HAP-1 (cell line): ENCODE measurements around the gene VCAN.

Experiments
- DNase-seq, 2 experiments: peaks; one replicate each; pipeline ENCODE4 v3.0.0-alpha.2; 2016 to 2020; ENCODE audit warnings: low spot score in 2 of 2
- H3K27me3 ChIP-seq: fragments of 250-450 bp; sonication (Bioruptor Pico); 2 replicates; pipeline ENCODE4 v1.5.1; 2020; ENCODE audit warnings: low read depth, mild to moderate bottlenecking, moderate library complexity
- H3K36me3 ChIP-seq: fragments of 250-450 bp; sonication (Bioruptor Pico); replicated peaks from 2 replicates; pipeline ENCODE4 v1.5.1; 2020; ENCODE audit warnings: mild to moderate bottlenecking
- H3K4me1 ChIP-seq: fragments of 250-450 bp; sonication (Bioruptor Pico); 2 replicates; pipeline ENCODE4 v1.5.1; 2020; ENCODE audit warnings: mild to moderate bottlenecking
- H3K4me3 ChIP-seq: fragments of 250-450 bp; sonication (Bioruptor Pico); 2 replicates; pipeline ENCODE4 v1.5.1; 2020; ENCODE audit warnings: mild to moderate bottlenecking, moderate library complexity
- H3K9me3 ChIP-seq: fragments of 250-450 bp; sonication (Bioruptor Pico); 2 replicates; pipeline ENCODE4 v1.5.1; 2020; ENCODE audit warnings: mild to moderate bottlenecking, moderate library complexity
- in situ Hi-C: fragments of 300-500 bp; cut with MboI; formaldehyde crosslinking; loops from 3 replicates; pipeline ENCODE4 v1.14.3; 2020; ENCODE audit warnings: low sequenced_read_pairs, inconsistent platforms, mixed read lengths

The VCAN gene

DNA sequence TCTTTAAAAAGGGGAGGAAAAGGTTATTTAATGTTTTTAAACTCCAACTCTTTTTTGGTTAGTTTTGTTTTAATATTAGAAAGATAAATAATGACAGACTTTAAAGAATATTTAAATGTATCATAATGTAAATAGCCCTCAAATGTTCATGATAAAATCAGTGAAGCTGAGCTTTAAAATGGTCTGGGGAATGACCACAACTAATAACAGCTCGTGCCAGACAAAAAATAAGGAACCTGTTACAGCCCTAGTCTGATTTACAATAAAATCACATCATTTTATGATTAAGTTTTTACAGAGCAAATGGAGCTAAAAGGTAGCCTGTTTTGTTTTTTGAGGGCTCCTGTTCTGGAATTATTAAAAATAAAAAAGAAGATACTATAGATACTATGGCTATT is 46.1 kb downstream of the VCAN start:
- Histone ChIP-seq H3K9me3 (no peaks in the 10 kb centered on the region), H3K27me3 (no peaks in the 10 kb centered on the region), H3K4me1 (no peaks in the 10 kb centered on the region), H3K4me3 (no peak overlapping the region), H3K36me3 (no peaks in the 10 kb centered on the region)
- DNase-seq = no peak
- in situ Hi-C loops = no loop called here

DNA sequence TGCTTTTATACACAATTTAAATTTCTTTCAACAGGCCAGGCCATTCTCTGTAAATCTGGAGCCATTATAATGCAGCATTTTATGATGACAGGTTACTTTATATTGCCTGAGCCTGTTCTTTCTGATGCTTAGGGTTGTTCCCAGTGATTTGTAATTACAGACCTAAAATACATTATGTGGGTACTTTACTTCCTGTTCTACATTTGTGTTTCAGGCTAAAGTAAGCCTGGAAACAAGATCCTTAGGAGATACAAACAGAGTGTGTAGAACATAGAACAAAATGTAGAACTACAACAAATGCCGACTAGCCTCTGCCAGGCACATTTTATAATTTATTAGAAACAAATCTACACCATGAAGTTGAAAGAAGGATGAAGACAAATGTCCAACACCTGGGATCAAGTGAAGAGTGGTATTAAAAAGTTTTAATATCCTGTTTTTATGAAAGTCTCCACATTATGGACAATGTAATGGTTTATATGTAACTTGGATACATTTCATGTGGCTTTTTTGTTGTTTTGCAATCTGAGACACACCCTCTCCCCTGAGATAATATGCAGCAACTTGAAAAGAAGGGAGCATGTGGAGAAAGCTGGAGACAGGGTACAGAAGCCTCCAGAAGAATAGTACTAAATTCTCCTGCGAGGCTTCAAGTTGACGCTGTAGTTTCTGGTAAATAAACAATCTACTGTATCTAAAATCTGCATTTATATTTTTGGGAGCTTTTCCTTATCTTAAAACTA is 46.9 kb downstream of the VCAN start:
- DNase-seq = no peak
- no peak overlapping the region for H3K4me3 ChIP-seq
- H3K9me3 ChIP-seq = no peaks in the 10 kb centered on the region
- H3K27me3 ChIP-seq = no peaks in the 10 kb centered on the region
- H3K36me3 ChIP-seq = no peaks in the 10 kb centered on the region
- in situ Hi-C loops = no loop called here
- H3K4me1 ChIP-seq = no peaks in the 10 kb centered on the region

DNA sequence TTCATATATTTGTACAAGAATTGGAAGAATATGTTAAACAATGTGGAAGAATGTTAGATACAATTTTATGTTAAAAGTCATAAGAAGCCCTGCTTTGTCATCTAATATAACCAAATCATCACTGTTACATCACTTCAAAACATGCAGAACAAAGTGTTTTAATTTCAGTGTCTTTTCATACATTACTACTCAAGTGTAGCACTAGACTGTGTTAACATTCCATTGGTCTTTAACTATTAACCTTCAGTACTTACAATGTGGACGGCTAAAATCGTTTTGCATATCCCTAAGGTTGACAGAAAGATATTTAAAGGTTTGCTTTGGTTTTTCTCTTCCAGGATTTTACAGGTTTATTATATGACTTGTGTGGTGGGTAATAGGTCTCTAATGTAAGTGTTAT is 50.9 kb downstream of the VCAN start:
- Histone ChIP-seq H3K4me1 (no peaks in the 10 kb centered on the region), H3K36me3 (no peaks in the 10 kb centered on the region), H3K27me3 (no peaks in the 10 kb centered on the region), H3K9me3 (no peaks in the 10 kb centered on the region), H3K4me3 (no peak overlapping the region)
- in situ Hi-C loops = no loop called here
- no peak for DNase-seq

DNA sequence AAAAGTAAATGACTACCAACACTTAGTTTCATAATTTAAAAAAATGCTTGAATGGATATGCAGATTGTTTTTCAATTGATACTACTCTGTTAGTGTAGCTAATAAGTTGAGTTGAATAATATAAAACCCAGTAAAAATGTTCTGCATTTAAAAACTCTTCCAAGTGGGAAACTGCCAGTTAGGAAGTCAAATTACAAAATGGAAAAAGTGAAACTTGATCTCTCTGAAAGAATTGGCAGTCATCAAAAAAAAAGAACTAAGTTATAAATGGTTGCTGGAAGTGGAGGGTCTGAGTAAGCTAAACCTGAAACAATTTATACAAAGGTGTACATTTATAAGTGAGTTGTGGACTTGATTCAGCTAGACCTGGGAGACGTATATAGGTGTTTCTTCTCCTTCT is 52.4 kb downstream of the VCAN start:
- Histone ChIP-seq H3K9me3 (no peaks in the 10 kb centered on the region), H3K27me3 (no peaks in the 10 kb centered on the region), H3K4me1 (no peaks in the 10 kb centered on the region), H3K36me3 (no peaks in the 10 kb centered on the region), H3K4me3 (no peak overlapping the region)
- in situ Hi-C loops = no loop called here
- DNase-seq = no peak

DNA sequence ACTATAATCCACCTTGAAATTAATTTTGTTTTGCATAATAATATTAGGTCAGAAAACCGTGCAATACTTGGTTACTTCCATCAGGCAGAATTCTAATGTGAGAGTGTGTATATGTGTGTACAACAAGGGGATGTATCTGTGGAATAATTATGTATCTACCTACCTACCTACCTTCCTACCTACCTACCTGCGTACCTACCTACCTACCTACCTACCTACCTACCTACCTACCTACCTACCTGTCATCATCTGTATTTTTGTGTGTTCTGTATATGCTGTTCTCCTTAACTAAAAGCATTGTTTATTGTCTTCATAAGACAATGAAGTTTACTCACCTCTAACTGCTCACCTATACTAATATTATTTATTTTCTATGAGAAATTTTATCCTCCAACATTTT is 52.8 kb downstream of the VCAN start:
- no peaks in the 10 kb centered on the region for H3K36me3 ChIP-seq
- no peak overlapping the region for H3K4me3 ChIP-seq
- no peaks in the 10 kb centered on the region for H3K27me3 ChIP-seq
- no peaks in the 10 kb centered on the region for H3K9me3 ChIP-seq
- no peaks in the 10 kb centered on the region for H3K4me1 ChIP-seq
- no peak for DNase-seq
- in situ Hi-C loops = no loop called here

DNA sequence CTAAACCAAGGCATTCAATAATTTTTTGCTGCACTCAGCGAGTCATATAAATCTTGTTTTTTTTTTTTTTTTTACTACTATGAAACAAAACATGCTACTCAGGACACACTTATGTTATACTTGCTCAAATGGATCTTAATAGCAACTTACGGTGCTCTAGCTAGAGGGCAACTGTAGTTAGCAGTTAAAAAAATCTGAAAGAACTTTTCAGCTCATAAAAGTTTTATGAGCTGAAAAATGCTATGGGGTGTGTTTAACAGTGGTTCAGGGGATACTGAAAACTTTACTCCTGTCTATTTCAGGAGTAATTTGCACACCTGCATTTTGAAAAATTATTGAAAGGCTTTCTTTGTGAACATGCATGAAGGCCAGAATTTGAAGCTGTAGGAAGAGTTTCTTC is 53.4 kb downstream of the VCAN start:
- no peak for DNase-seq
- Histone ChIP-seq H3K36me3 (no peaks in the 10 kb centered on the region), H3K9me3 (no peaks in the 10 kb centered on the region), H3K27me3 (no peaks in the 10 kb centered on the region), H3K4me3 (no peak overlapping the region), H3K4me1 (no peaks in the 10 kb centered on the region)
- in situ Hi-C loops = no loop called here

DNA sequence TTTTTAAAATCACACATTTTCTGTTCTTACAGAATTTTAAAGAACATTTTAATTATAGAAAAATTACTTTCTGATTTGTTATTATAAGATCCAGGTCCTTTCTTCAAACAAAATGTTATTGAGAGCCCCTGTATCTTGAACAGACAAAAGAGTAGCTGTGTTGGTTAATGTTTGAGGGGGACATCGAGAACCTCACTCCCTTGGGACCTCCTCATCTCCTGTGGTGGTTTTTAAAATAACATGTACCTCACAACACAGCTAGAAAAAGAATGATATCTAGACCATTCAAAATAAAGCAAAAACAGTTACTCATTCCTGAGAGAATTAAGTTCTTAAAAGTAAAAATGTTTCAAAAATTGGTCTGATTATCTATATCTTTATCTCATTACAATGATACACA is 54.7 kb downstream of the VCAN start:
- in situ Hi-C loops = no loop called here
- no peaks in the 10 kb centered on the region for H3K36me3 ChIP-seq
- H3K9me3 ChIP-seq = no peaks in the 10 kb centered on the region
- DNase-seq = no peak
- no peaks in the 10 kb centered on the region for H3K27me3 ChIP-seq
- peaks cover 3% of the 10 kb centered on the region; the same call in 1 of the 2 replicates for H3K4me1 ChIP-seq
- no peak overlapping the region for H3K4me3 ChIP-seq

DNA sequence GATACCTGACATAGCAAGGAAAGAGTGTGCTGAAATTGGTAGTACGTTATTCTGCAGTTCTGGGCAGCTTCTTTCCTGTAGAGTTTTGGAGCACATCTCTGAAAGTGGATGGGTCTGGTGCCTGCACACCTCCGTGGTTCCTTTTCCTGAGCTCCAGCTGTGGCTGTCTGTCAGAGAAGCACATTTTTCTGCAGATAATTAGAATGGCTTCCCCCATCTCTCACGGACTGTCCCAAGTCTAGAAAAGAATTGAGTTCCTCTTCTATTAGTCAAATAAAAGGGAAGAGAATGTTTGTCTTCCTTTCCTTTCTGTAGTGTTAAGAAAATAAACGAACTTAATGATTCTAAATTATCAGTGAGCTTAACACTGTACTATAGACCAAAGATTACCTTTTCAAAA is 55.7 kb downstream of the VCAN start:
- Histone ChIP-seq H3K36me3 (no peaks in the 10 kb centered on the region), H3K27me3 (no peaks in the 10 kb centered on the region), H3K4me1 (peaks cover 6% of the 10 kb centered on the region; the same call in 1 of the 2 replicates), H3K4me3 (no peak overlapping the region), H3K9me3 (no peaks in the 10 kb centered on the region)
- in situ Hi-C loops = no loop called here
- DNase-seq = no peak

DNA sequence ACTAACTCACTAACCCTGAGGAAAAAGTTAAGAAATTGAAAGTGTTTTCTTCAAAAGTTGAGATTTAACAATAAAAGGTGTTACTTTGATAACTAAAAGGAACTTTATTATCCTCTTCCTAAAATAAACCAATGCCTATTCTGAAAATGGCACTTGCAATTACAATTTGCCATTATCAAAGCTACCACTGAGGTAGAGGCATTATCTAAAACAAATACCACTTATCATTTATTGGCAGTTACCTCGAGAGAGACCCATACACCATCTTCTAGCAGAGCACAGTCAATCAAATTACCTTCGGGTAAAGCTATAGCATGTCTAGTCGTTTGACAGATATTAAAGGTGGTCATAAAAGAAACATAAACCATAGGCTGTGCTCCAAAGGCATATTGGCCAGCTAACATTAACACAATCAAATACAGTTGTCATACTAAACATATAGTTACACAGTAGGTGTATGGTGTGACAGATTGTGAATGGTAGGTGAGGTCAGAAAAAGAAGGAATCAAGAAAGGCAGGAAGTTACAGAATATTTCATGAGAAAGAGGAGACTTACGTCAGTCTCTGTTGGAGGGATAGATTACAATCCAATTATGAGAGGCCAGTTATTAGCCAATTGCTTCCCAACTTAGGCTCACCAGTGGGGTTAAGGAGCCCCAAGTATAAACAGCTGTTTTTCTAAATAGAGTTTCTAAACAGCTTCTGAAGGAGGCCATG is 56.3 kb downstream of the VCAN start:
- Histone ChIP-seq H3K4me1 (peaks cover 6% of the 10 kb centered on the region; the same call in 1 of the 2 replicates), H3K9me3 (no peaks in the 10 kb centered on the region), H3K4me3 (no peak overlapping the region), H3K36me3 (no peaks in the 10 kb centered on the region), H3K27me3 (no peaks in the 10 kb centered on the region)
- in situ Hi-C loops = no loop called here
- no peak for DNase-seq

DNA sequence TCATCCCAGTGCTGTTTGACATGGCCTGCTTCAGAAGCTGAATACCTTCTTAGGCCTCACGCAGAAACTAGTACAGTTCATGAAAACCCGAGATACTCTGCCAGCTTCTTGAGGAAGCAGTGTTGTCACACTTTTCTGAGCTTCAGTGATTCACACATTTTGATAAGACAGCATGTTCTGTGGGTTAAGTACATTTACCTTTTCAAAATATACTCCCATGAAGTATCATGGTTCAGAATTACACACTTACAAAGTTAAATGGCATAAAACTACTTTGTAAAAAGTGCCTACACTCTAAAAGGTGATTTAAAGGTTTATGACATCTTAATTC is 56.9 kb downstream of the VCAN start:
- DNase-seq = no peak
- H3K4me1 ChIP-seq = peaks cover 6% of the 10 kb centered on the region; the same call in 1 of the 2 replicates
- H3K27me3 ChIP-seq = no peaks in the 10 kb centered on the region
- no peaks in the 10 kb centered on the region for H3K9me3 ChIP-seq
- H3K36me3 ChIP-seq = no peaks in the 10 kb centered on the region
- H3K4me3 ChIP-seq = no peak overlapping the region
- in situ Hi-C loops = no loop called here

DNA sequence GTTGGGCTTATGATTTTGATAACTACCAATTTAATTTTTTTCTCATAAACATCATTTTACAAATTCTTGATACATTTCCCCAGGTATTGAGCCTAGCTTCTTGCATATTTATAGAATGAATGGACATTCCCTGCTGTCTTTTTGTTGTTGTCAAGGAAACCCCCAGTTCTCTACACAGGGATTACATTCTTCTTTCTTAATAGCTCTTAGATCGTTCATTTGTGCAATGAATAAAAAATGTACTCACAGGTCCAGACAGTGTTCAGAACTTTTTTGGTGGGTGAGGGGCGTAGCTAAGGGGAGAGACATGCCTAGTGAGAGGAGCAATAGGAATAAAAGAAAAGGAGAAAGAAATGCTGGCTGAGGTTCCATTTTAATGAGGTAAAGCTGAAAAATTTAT is 58.6 kb downstream of the VCAN start:
- H3K4me1 ChIP-seq = peaks cover 6% of the 10 kb centered on the region; the same call in 1 of the 2 replicates
- no peaks in the 10 kb centered on the region for H3K9me3 ChIP-seq
- H3K27me3 ChIP-seq = no peaks in the 10 kb centered on the region
- H3K36me3 ChIP-seq = no peaks in the 10 kb centered on the region
- H3K4me3 ChIP-seq = no peak overlapping the region
- in situ Hi-C loops = no loop called here
- peak; percentile 9 to 20 for DNase-seq

DNA sequence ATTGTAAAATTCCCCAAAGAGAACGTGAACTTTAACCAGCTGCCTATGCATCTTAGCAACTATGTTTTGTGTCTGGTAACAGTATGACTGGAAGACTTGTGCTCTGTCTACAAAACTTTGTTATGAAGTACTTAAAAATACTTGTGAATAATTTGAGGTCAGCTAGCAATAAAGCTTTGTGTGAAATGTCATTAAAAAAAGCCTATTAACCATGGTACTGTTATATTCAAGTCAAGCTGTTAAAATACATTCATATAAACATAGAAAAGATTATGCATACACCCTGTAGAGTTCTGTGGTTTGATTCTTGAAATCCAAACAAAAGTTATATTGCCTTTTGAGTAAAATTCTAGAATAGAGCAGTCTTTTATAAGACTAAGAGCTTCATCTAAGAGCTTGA is 60.1 kb downstream of the VCAN start:
- Histone ChIP-seq H3K9me3 (no peaks in the 10 kb centered on the region), H3K27me3 (no peaks in the 10 kb centered on the region), H3K4me3 (no peak overlapping the region), H3K36me3 (no peaks in the 10 kb centered on the region), H3K4me1 (peaks cover 6% of the 10 kb centered on the region; the same call in 1 of the 2 replicates)
- in situ Hi-C loops = no loop called here
- peak in 1 of 2 experiments; percentile 24 for DNase-seq

DNA sequence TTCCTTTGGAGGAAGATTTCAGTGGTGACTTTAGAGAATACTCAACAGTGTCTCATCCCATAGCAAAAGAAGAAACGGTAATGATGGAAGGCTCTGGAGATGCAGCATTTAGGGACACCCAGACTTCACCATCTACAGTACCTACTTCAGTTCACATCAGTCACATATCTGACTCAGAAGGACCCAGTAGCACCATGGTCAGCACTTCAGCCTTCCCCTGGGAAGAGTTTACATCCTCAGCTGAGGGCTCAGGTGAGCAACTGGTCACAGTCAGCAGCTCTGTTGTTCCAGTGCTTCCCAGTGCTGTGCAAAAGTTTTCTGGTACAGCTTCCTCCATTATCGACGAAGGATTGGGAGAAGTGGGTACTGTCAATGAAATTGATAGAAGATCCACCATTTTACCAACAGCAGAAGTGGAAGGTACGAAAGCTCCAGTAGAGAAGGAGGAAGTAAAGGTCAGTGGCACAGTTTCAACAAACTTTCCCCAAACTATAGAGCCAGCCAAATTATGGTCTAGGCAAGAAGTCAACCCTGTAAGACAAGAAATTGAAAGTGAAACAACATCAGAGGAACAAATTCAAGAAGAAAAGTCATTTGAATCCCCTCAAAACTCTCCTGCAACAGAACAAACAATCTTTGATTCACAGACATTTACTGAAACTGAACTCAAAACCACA is 67.4 kb downstream of the VCAN start:
- no peaks in the 10 kb centered on the region for H3K9me3 ChIP-seq
- DNase-seq = no peak
- 0 out of 2 replicates have a peak, but pooled peaks cover 5% of the 10 kb centered on the region for H3K27me3 ChIP-seq
- no peaks in the 10 kb centered on the region for H3K4me1 ChIP-seq
- no peak overlapping the region for H3K4me3 ChIP-seq
- in situ Hi-C loops = no loop called here
- no peaks in the 10 kb centered on the region for H3K36me3 ChIP-seq

DNA sequence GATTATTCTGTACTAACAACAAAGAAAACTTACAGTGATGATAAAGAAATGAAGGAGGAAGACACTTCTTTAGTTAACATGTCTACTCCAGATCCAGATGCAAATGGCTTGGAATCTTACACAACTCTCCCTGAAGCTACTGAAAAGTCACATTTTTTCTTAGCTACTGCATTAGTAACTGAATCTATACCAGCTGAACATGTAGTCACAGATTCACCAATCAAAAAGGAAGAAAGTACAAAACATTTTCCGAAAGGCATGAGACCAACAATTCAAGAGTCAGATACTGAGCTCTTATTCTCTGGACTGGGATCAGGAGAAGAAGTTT is 67.9 kb downstream of the VCAN start:
- H3K36me3 ChIP-seq = no peaks in the 10 kb centered on the region
- H3K4me3 ChIP-seq = no peak overlapping the region

More for the DNA sequence above, 67.9 kb downstream of the VCAN start:
- Histone ChIP-seq H3K4me1 (no peaks in the 10 kb centered on the region), H3K9me3 (no peaks in the 10 kb centered on the region), H3K27me3 (0 out of 2 replicates have a peak, but pooled peaks cover 5% of the 10 kb centered on the region)
- in situ Hi-C loops = no loop called here
- no peak for DNase-seq
